GM18526 (cell line): ENCODE results near the gene HIVEP2.

Experiments
- POLR2A ChIP-seq: IDR thresholded peaks from 3 replicates; pipeline ENCODE4 v1.6.1; 2011; ENCODE audit not compliant: insufficient read length; ENCODE audit errors: extremely low read depth

HIVEP2 gene

GRCh38 chr6:142855893-142856623 is 88.9 kb downstream of the HIVEP2 start:
- TF ChIP-seq POLR2A: no peak

GRCh38 chr6:142854589-142855488 is 90.1 kb downstream of the HIVEP2 start:
- TF ChIP-seq POLR2A: no peak

GRCh38 chr6:142853244-142854180 is 91.5 kb downstream of the HIVEP2 start:
- TF ChIP-seq POLR2A: no peak

GRCh38 chr6:142851601-142852000 is 93.4 kb downstream of the HIVEP2 start:
- no peak for TF ChIP-seq POLR2A

- no peak for TF ChIP-seq POLR2A
These were observed 94.1 kb downstream of the HIVEP2 start for GRCh38 chr6:142850679-142851423.

GRCh38 chr6:142848976-142849375 is 96.0 kb downstream of the HIVEP2 start:
- no peak for TF ChIP-seq POLR2A

- no peak for TF ChIP-seq POLR2A
These were observed 96.8 kb downstream of the HIVEP2 start for GRCh38 chr6:142848156-142848555.

- TF ChIP-seq POLR2A: no peak
These were observed 98.1 kb downstream of the HIVEP2 start for GRCh38 chr6:142846883-142847287.

- TF ChIP-seq POLR2A: no peak
These were observed 98.5 kb downstream of the HIVEP2 start for GRCh38 chr6:142846459-142846831.

GRCh38 chr6:142845624-142846458 is 99.1 kb downstream of the HIVEP2 start:
- TF ChIP-seq POLR2A: no peak

- TF ChIP-seq POLR2A: no peak
These were observed 99.8 kb downstream of the HIVEP2 start for GRCh38 chr6:142845143-142845571.

GRCh38 chr6:142844065-142844755 is 100.8 kb downstream of the HIVEP2 start:
- no peak for TF ChIP-seq POLR2A

GRCh38 chr6:142843361-142843760 is 101.6 kb downstream of the HIVEP2 start:
- no peak for TF ChIP-seq POLR2A
